ENCODE results near the gene ABCC4. TPM values are rescaled to one million over a fixed set of nuclear protein-coding genes. Genes with fewer than 3 reads are reported as not detected.

The ABCC4 gene
- total RNA-seq, 2 experiments from 2014 or later: 5.7 to 6.1 TPM

- H3K4me3 Mint-ChIP-seq: no peak overlapping the region
- H3K27ac Mint-ChIP-seq: no peak overlapping the region
- ATAC-seq: no peak
- no peak for DNase-seq
- H3K4me1 Mint-ChIP-seq (ENCODE audit: low read depth): peaks cover 2% of the 10 kb centered on the region
- ChIA-PET POLR2A (no interaction called here), CTCF (no interaction called here)
- no peaks in the 10 kb centered on the region for H3K9me3 Mint-ChIP-seq (ENCODE audit: insufficient read depth)
- H3K36me3 Mint-ChIP-seq (ENCODE audit: low read depth): peaks cover 3% of the 10 kb centered on the region
- no peaks in the 10 kb centered on the region for H3K27me3 Mint-ChIP-seq (ENCODE audit: low read depth)
Measured at GRCh38 chr13:95250961-95251360, 50.3 kb downstream of the ABCC4 start.

DNA sequence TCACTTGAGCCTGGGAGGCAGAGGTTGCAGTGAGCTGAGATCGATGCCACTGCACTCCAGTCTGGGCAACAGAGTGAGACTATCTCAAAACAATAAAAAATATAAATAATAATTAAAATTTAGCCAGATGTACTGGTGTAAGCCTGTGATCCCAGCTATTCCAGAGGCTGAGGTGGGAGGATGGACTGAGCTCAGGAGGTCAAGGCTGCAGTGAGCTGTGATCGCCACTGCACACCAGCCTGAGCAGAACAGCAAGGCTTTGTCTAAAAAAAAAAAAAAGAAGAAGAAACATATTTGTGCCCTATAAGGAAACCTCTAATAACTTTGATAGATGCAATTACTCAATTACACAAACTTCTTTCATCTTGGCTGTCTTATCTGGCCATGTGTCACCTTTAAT is 52.3 kb downstream of the ABCC4 start:
- no peaks in the 10 kb centered on the region for H3K9me3 Mint-ChIP-seq (ENCODE audit: insufficient read depth)
- no peak overlapping the region for H3K4me3 Mint-ChIP-seq
- no peak overlapping the region for H3K27ac Mint-ChIP-seq
- H3K4me1 Mint-ChIP-seq (ENCODE audit: low read depth): peaks cover 3% of the 10 kb centered on the region
- ChIA-PET CTCF (interaction anchor here (0.8 to 1.4 kb wide), 2 partner anchors 155 to 288 kb away, joined by 3 to 4 read pairs; no protein-coding TSS in a partner anchor), POLR2A (no interaction called here)
- H3K36me3 Mint-ChIP-seq (ENCODE audit: low read depth): peaks cover 3% of the 10 kb centered on the region
- no peaks in the 10 kb centered on the region for H3K27me3 Mint-ChIP-seq (ENCODE audit: low read depth)
- DNase-seq (no peak), ATAC-seq (no peak)

DNA sequence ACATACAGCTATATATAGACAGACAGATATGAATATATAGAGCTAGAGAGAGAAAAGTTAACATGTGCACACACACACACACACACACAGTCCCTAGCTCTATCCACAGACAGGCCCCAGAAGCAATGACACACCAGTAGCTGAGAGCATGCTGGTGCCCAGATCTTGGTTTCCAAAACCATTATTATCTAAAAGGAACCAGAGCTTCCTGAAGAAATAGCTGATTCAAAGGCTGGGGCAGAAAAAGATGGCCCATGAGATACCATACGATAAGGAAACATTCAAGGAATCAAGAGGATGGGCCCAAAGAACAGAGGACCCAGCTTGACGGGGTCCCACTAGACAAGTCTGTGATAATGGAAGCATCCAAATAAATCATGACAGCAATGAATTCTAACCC is 53.4 kb downstream of the ABCC4 start:
- DNase-seq (no peak), ATAC-seq (no peak)
- ChIA-PET POLR2A (no interaction called here), CTCF (interaction anchor here (1.4 kb wide), 1 partner anchor 156 kb away, joined by 4 read pairs; no protein-coding TSS in a partner anchor)
- Mint-ChIP-seq H3K27ac (no peak overlapping the region), H3K36me3 (ENCODE audit: low read depth) (peaks cover 3% of the 10 kb centered on the region), H3K27me3 (ENCODE audit: low read depth) (no peaks in the 10 kb centered on the region), H3K9me3 (ENCODE audit: insufficient read depth) (no peaks in the 10 kb centered on the region), H3K4me1 (ENCODE audit: low read depth) (peaks cover 3% of the 10 kb centered on the region), H3K4me3 (no peak overlapping the region)

GRCh38 chr13:95247171-95247570 is 54.1 kb downstream of the ABCC4 start:
- H3K27ac Mint-ChIP-seq: no peak overlapping the region
- POLR2A ChIA-PET: no interaction called here
- H3K4me3 Mint-ChIP-seq: no peak overlapping the region
- H3K27me3 Mint-ChIP-seq (ENCODE audit: low read depth): no peaks in the 10 kb centered on the region
- H3K9me3 Mint-ChIP-seq (ENCODE audit: insufficient read depth): no peaks in the 10 kb centered on the region
- ATAC-seq: no peak
- peaks cover 3% of the 10 kb centered on the region for H3K4me1 Mint-ChIP-seq (ENCODE audit: low read depth)
- DNase-seq: no peak
- CTCF ChIA-PET: no interaction called here
- H3K36me3 Mint-ChIP-seq (ENCODE audit: low read depth): peaks cover 3% of the 10 kb centered on the region

- H3K36me3 Mint-ChIP-seq (ENCODE audit: low read depth): peaks cover 5% of the 10 kb centered on the region
- ChIA-PET POLR2A (no interaction called here), CTCF (no interaction called here)
- H3K27ac Mint-ChIP-seq: no peak overlapping the region
- peaks cover 3% of the 10 kb centered on the region for H3K4me1 Mint-ChIP-seq (ENCODE audit: low read depth)
- DNase-seq (no peak), ATAC-seq (no peak)
- no peak overlapping the region for H3K4me3 Mint-ChIP-seq
- no peaks in the 10 kb centered on the region for H3K9me3 Mint-ChIP-seq (ENCODE audit: insufficient read depth)
- no peaks in the 10 kb centered on the region for H3K27me3 Mint-ChIP-seq (ENCODE audit: low read depth)
Measured at GRCh38 chr13:95246292-95247082, 54.8 kb downstream of the ABCC4 start.

DNA sequence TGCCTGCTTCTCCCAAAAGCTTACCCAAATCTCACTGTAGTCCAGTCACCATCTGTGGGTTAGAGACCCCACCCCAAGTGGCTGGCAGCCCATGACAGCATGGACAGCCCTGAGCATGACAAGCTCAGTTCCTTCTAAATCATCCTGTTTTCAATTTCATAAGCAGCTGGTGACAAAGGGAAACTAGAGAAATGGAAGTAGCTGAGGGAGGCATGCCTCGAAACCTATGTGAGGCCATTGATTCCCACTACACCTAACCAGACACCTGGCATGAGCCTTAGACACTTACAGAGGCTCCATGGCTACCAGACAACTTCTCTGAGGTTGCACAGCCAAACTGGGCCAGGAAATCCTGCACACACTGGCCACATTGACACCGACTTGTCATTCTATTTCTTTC is 56.2 kb downstream of the ABCC4 start:
- Mint-ChIP-seq H3K36me3 (ENCODE audit: low read depth) (peaks cover 3% of the 10 kb centered on the region), H3K4me3 (no peak overlapping the region), H3K9me3 (ENCODE audit: insufficient read depth) (no peaks in the 10 kb centered on the region), H3K4me1 (ENCODE audit: low read depth) (peaks cover 2% of the 10 kb centered on the region), H3K27ac (no peak overlapping the region), H3K27me3 (ENCODE audit: low read depth) (no peaks in the 10 kb centered on the region)
- ChIA-PET CTCF (no interaction called here), POLR2A (no interaction called here)
- DNase-seq: no peak
- no peak for ATAC-seq

DNA sequence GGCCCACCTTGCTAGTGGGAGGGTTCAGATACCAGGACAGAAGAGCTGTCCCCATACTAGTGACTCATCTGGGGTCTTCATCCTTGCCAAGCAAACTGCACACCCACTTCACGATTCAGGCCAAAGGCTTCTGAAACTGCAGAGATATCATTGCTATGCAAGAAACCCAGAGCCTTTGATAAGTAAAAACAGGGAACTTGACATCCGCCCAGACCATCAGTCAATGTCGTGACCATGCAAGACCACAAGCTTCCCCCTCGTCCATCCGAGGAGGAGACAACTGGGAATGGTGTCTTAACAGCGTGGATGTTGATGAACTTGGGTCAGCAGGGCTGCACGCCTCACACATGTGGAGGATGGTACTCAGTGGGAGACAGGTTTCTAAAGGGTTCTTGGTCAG is 58.0 kb downstream of the ABCC4 start:
- POLR2A ChIA-PET: no interaction called here

GRCh38 chr13:95241321-95241720 is 59.9 kb downstream of the ABCC4 start:
- Mint-ChIP-seq H3K27ac (no peak overlapping the region), H3K9me3 (ENCODE audit: insufficient read depth) (no peaks in the 10 kb centered on the region), H3K36me3 (ENCODE audit: low read depth) (peaks cover 3% of the 10 kb centered on the region), H3K4me3 (no peak overlapping the region), H3K4me1 (ENCODE audit: low read depth) (peaks cover 4% of the 10 kb centered on the region), H3K27me3 (ENCODE audit: low read depth) (no peaks in the 10 kb centered on the region)
- DNase-seq: no peak
- CTCF ChIA-PET: interaction anchor here (1.0 to 1.3 kb wide), 2 partner anchors 49 to 163 kb away, joined by 3 to 5 read pairs; no protein-coding TSS in a partner anchor
- POLR2A ChIA-PET: no interaction called here
- ATAC-seq: no peak

More for the DNA sequence above, 58.0 kb downstream of the ABCC4 start:
- Mint-ChIP-seq H3K9me3 (ENCODE audit: insufficient read depth) (no peaks in the 10 kb centered on the region), H3K4me1 (ENCODE audit: low read depth) (peaks cover 2% of the 10 kb centered on the region), H3K36me3 (ENCODE audit: low read depth) (peaks cover 3% of the 10 kb centered on the region), H3K4me3 (no peak overlapping the region), H3K27ac (no peak overlapping the region), H3K27me3 (ENCODE audit: low read depth) (no peaks in the 10 kb centered on the region)
- DNase-seq (no peak), ATAC-seq (no peak)
- CTCF ChIA-PET: no interaction called here

DNA sequence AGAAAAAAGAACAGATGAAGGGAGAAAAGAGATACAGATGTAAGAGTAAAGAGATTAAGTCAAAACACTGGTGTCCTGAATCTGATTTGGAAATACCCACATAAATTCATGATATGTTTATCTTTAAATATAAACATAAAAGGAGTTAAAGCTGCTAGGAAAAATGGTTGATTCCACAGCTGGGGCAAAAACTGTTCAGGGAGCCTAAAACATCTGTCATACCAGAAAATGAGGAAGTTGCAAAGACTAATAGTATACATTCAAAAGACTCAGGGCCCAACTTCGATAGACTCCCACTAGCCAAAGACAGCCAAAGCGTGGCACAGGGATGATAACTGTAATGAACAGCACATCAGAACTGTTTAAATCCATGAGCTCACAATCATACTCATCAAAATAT is 62.0 kb downstream of the ABCC4 start:
- Mint-ChIP-seq H3K36me3 (ENCODE audit: low read depth) (peaks cover 3% of the 10 kb centered on the region), H3K4me1 (ENCODE audit: low read depth) (peaks cover 14% of the 10 kb centered on the region), H3K27ac (no peak overlapping the region), H3K4me3 (no peak overlapping the region), H3K9me3 (ENCODE audit: insufficient read depth) (no peaks in the 10 kb centered on the region), H3K27me3 (ENCODE audit: low read depth) (no peaks in the 10 kb centered on the region)
- no peak for DNase-seq
- ChIA-PET CTCF (interaction anchor here (1.8 kb wide), 1 partner anchor 165 kb away, joined by 4 read pairs; no protein-coding TSS in a partner anchor), POLR2A (no interaction called here)
- no peak for ATAC-seq

- CTCF ChIA-PET: interaction anchor here (0.9 kb wide), 1 partner anchor 45 kb away, joined by 3 read pairs; no protein-coding TSS in a partner anchor
- DNase-seq (no peak), ATAC-seq (no peak)
- peaks cover 5% of the 10 kb centered on the region for H3K36me3 Mint-ChIP-seq (ENCODE audit: low read depth)
- no peaks in the 10 kb centered on the region for H3K27me3 Mint-ChIP-seq (ENCODE audit: low read depth)
- no peaks in the 10 kb centered on the region for H3K9me3 Mint-ChIP-seq (ENCODE audit: insufficient read depth)
- POLR2A ChIA-PET: no interaction called here
- H3K4me3 Mint-ChIP-seq: no peak overlapping the region
- peaks cover 14% of the 10 kb centered on the region for H3K4me1 Mint-ChIP-seq (ENCODE audit: low read depth)
- no peak overlapping the region for H3K27ac Mint-ChIP-seq
Measured at GRCh38 chr13:95237310-95237870, 63.9 kb downstream of the ABCC4 start.

GRCh38 chr13:95236774-95237173 is 64.5 kb downstream of the ABCC4 start:
- peaks cover 14% of the 10 kb centered on the region for H3K4me1 Mint-ChIP-seq (ENCODE audit: low read depth)
- ChIA-PET POLR2A (no interaction called here), CTCF (no interaction called here)
- no peak for DNase-seq
- H3K27ac Mint-ChIP-seq: no peak overlapping the region
- no peak overlapping the region for H3K4me3 Mint-ChIP-seq
- no peaks in the 10 kb centered on the region for H3K27me3 Mint-ChIP-seq (ENCODE audit: low read depth)
- no peaks in the 10 kb centered on the region for H3K9me3 Mint-ChIP-seq (ENCODE audit: insufficient read depth)
- H3K36me3 Mint-ChIP-seq (ENCODE audit: low read depth): peaks cover 4% of the 10 kb centered on the region
- no peak for ATAC-seq

- no peak for ATAC-seq
- no peaks in the 10 kb centered on the region for H3K9me3 Mint-ChIP-seq (ENCODE audit: insufficient read depth)
- H3K27ac Mint-ChIP-seq: no peak overlapping the region
- DNase-seq: no peak
- ChIA-PET CTCF (interaction anchor here (1.8 kb wide), 1 partner anchor 9 kb away, joined by 4 read pairs; no protein-coding TSS in a partner anchor), POLR2A (no interaction called here)
- peaks cover 14% of the 10 kb centered on the region for H3K4me1 Mint-ChIP-seq (ENCODE audit: low read depth)
- H3K36me3 Mint-ChIP-seq (ENCODE audit: low read depth): peaks cover 4% of the 10 kb centered on the region
- H3K27me3 Mint-ChIP-seq (ENCODE audit: low read depth): no peaks in the 10 kb centered on the region
- no peak overlapping the region for H3K4me3 Mint-ChIP-seq
Measured at GRCh38 chr13:95235974-95236373, 65.3 kb downstream of the ABCC4 start.

Measured in activated CD8-positive, alpha-beta T cell treated with anti-CD3 and anti-CD28 coated beads, Interleukin-2, amount 10 ng/mL, durations not matched to agents 7 days and 5 days (primary cell).